Measurements from ENCODE around the gene ANXA6.

Gene ANXA6

GRCh38 chr5:151068433-151069197 is 89.0 kb downstream of the ANXA6 start:
- TF ChIP-seq, protein P1, sequence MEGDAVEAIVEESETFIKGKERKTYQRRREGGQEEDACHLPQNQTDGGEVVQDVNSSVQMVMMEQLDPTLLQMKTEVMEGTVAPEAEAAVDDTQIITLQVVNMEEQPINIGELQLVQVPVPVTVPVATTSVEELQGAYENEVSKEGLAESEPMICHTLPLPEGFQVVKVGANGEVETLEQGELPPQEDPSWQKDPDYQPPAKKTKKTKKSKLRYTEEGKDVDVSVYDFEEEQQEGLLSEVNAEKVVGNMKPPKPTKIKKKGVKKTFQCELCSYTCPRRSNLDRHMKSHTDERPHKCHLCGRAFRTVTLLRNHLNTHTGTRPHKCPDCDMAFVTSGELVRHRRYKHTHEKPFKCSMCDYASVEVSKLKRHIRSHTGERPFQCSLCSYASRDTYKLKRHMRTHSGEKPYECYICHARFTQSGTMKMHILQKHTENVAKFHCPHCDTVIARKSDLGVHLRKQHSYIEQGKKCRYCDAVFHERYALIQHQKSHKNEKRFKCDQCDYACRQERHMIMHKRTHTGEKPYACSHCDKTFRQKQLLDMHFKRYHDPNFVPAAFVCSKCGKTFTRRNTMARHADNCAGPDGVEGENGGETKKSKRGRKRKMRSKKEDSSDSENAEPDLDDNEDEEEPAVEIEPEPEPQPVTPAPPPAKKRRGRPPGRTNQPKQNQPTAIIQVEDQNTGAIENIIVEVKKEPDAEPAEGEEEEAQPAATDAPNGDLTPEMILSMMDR (IDR thresholded peaks at IDR 0.05), result no peak
- Histone ChIP-seq H3K27ac (peak overlapping the region; percentile 32 to 42), H3K4me3 (no peak overlapping the region)
- DNase-seq (ENCODE audit: low spot score), result no peak

- DNase-seq (ENCODE audit: low spot score), result no peak
- H3K4me3 ChIP-seq, result no peak overlapping the region
- peak overlapping the region; percentile 32 to 42 for H3K27ac ChIP-seq
- TF ChIP-seq, protein P1 (IDR thresholded peaks at IDR 0.05), result no peak
Observed at GRCh38 chr5:151067632-151068432, 89.7 kb downstream of the ANXA6 start.

DNA sequence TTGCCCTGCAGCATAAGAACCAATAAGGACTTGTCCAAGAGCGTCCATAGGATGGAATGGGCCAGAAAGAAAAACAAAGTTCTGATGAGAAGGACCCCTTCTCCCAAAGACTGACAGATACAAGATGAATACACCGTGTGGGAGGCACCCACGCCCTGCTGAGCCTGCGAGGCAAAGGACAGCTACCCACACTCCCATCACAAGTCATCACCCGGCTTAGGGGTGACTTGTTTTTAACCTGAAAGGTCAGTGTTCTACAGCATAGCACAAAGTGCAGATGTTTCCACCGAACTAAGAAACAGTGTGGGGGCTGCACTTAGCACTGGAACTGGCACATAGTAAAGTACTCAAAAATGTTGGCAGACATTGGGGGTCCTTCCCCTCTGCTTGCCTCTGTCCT is 90.7 kb downstream of the ANXA6 start:
- Histone ChIP-seq H3K4me3 (no peak overlapping the region), H3K27ac (no peak overlapping the region)
- DNase-seq (ENCODE audit: low spot score), result no peak
- TF ChIP-seq, protein P1 (IDR thresholded peaks at IDR 0.05), result no peak

- TF ChIP-seq, protein P1 (IDR thresholded peaks at IDR 0.05), result no peak
- no peak for DNase-seq (ENCODE audit: low spot score)
- no peak overlapping the region for H3K4me3 ChIP-seq
- no peak overlapping the region for H3K27ac ChIP-seq
Observed at GRCh38 chr5:151065609-151066008, 92.0 kb downstream of the ANXA6 start.

DNA sequence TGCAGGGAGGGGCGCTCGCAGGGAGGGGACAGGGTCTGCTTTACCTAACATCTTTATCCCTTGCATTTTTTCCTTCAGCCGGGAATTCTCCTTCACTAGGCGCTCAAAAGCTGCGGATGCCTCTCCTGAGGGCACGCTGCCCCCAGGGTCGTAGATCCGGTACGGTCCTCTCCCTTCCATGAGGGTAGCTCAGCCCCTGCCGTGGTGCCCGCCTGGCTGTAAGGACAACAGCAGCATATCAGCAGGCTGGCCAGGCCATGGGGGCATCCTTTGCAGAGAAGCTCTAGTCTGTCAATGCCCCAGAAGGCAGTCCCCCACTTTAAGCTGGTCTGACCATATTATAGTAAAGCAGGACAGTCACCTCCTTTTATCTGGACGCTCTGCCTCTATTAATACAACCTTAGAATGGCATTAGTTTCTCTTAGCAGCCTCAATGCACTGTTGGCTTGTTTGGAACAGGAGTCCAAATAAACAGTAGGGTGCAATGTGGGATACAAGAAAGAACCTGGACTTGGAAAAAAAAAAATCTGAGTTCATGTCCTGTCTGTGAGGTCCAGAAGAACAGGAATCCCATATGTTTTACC is 92.6 kb downstream of the ANXA6 start:
- Histone ChIP-seq H3K27ac (no peak overlapping the region), H3K4me3 (no peak overlapping the region)
- TF ChIP-seq, protein P1 (IDR thresholded peaks at IDR 0.05), result no peak
- DNase-seq (ENCODE audit: low spot score), result no peak

DNA sequence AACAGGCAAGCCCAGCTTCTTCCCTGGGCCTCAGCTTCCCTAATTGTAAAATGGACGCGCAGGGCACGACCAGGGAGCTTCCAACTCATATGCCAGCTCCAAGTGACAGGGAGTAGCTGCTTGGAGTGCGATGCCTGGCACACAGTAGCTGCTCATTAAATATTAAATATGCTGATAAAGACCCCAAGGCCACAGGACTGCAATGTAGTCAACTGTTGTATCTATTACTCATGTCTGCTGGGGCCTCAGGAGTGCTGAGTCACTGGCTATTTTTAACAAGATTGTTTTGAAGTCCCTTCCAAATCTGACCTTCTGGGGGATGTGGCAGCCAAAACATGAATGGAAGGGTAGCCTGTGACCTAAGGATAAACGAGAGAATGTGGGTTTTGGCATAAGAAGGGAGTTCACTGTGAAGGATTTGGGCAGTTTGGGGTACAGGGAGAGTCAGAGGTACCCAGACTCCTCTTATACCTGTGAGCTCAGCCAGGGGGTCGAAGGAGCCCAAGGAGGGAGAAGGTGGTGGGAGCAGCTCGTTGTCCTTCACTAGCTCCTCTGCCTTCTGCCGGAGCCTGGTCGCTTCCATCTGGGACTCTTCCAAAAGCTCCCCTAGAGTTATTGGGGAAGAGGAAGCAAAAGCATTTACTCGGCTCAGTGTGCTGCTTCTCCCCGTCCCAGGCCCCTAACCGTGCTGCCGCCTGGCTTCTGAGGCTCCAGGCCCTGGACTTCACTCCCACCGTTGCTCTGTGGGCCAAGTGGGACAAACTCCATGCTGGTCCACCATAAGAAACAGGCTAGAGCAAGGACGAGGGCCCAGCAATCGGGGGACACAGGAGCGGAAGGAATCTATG is 94.2 kb downstream of the ANXA6 start:
- DNase-seq (ENCODE audit: low spot score), result no peak
- Histone ChIP-seq H3K27ac (peak overlapping the region; percentile 63 to 86), H3K4me3 (peak overlapping the region; percentile 47)
- TF ChIP-seq, protein P1 (IDR thresholded peaks at IDR 0.05), result no peak

All from coronary artery (tissue), 2 donors.